GM23338 (cell line): ENCODE results near the gene FAM76A. TPM values are rescaled to one million over a fixed set of nuclear protein-coding genes. Genes with fewer than 3 reads are reported as not detected.

Source experiments
- ATAC-seq: fragments of 200-7000 bp; cut with Tn5 transposase; 3 replicates; pipeline ENCODE4 v1.9.1; 2020
- DNase-seq: peaks from one replicate; pipeline ENCODE4 v3.0.0-alpha.2; 2015; ENCODE audit warnings: low spot score
- H2AFZ ChIP-seq: fragments of 200-600 bp; sonication (generic); 2 replicates; pipeline ENCODE4 v1.8.0; 2016; ENCODE audit warnings: antibody characterized with exemption, mild to moderate bottlenecking, moderate library complexity
- H3F3A ChIP-seq: fragments of 200-600 bp; sonication (generic); replicated peaks from 2 replicates; pipeline ENCODE4 v1.8.0; 2017; ENCODE audit warnings: antibody characterized with exemption, mixed run types, low read depth
- H3K27ac ChIP-seq: fragments of 200-600 bp; sonication (generic); 2 replicates; pipeline ENCODE4 v1.6.1; 2016; ENCODE audit warnings: low read depth
- H3K27me3 ChIP-seq: fragments of 200-600 bp; sonication (generic); 2 replicates; pipeline ENCODE4 v1.8.0; 2016; ENCODE audit warnings: mild to moderate bottlenecking, mixed run types, moderate library complexity; ENCODE audit not compliant: insufficient read depth
- H3K36me3 ChIP-seq: fragments of 200-600 bp; sonication (generic); 2 replicates; pipeline ENCODE4 v1.8.0; 2016; ENCODE audit warnings: mild to moderate bottlenecking; ENCODE audit not compliant: insufficient read depth
- H3K4me1 ChIP-seq: fragments of 200-600 bp; sonication (generic); 2 replicates; pipeline ENCODE4 v1.8.0; 2016; ENCODE audit warnings: mild to moderate bottlenecking, moderate library complexity; ENCODE audit not compliant: insufficient read depth
- H3K4me2 ChIP-seq: fragments of 200-600 bp; sonication (generic); 2 replicates; pipeline ENCODE4 v1.7.1; 2017; ENCODE audit warnings: mixed run types
- H3K4me3 ChIP-seq: fragments of 200-600 bp; sonication (generic); 2 replicates; pipeline ENCODE4 v1.6.1; 2016; ENCODE audit warnings: mixed run types
- H3K79me2 ChIP-seq: fragments of 200-600 bp; sonication (generic); replicated peaks from 2 replicates; pipeline ENCODE4 v1.8.0; 2017; ENCODE audit warnings: mild to moderate bottlenecking; ENCODE audit not compliant: insufficient read depth
- H3K9me2 ChIP-seq: fragments of 200-600 bp; sonication (generic); 2 replicates; pipeline ENCODE4 v1.8.0; 2017; ENCODE audit not compliant: insufficient read depth
- H4K20me1 ChIP-seq: fragments of 200-600 bp; sonication (generic); replicated peaks from 2 replicates; pipeline ENCODE4 v1.8.0; 2017; ENCODE audit warnings: mild to moderate bottlenecking; ENCODE audit not compliant: insufficient read depth
- H3K27ac Mint-ChIP-seq: 2 replicates; pipeline ENCODE4 v1.8.0; 2020; ENCODE audit warnings: inconsistent platforms, mild to moderate bottlenecking, moderate library complexity, mixed read lengths
- H3K27me3 Mint-ChIP-seq: 3 replicates; pipeline ENCODE4 v1.8.0; 2022; ENCODE audit warnings: low read depth, mild to moderate bottlenecking, moderate library complexity, mixed read lengths, inconsistent platforms; ENCODE audit not compliant: insufficient read depth, poor library complexity
- H3K36me3 Mint-ChIP-seq: 3 replicates; pipeline ENCODE4 v1.8.0; 2021; ENCODE audit warnings: low read depth, mild to moderate bottlenecking, inconsistent platforms, moderate library complexity, mixed read lengths
- H3K4me1 Mint-ChIP-seq: 3 replicates; pipeline ENCODE4 v1.8.0; 2020; ENCODE audit warnings: mild to moderate bottlenecking, inconsistent platforms, mixed read lengths
- H3K4me3 Mint-ChIP-seq: 3 replicates; pipeline ENCODE4 v1.8.0; 2021; ENCODE audit warnings: moderate library complexity, mild to moderate bottlenecking, inconsistent platforms, mixed read lengths
- H3K9me3 Mint-ChIP-seq: 3 replicates; pipeline ENCODE4 v1.8.0; 2020; ENCODE audit warnings: moderate library complexity, mild to moderate bottlenecking, inconsistent platforms, mixed read lengths
- CREB1 ChIP-seq: fragments of 250-450 bp; sonication (Bioruptor Pico); IDR thresholded peaks from 2 replicates; pipeline ENCODE4 v1.5.0; 2020; ENCODE audit warnings: low read depth, mild to moderate bottlenecking, moderate library complexity
- CTCF ChIP-seq, 2 experiments: fragments of 200-600 bp in 1 of 2; sonication (generic) in 1 of 2; conservative IDR thresholded peaks; 2 replicates each; pipeline versions ENCODE4 v1.5.1 to v1.6.1; 2016 to 2017; ENCODE audit warnings: antibody characterized with exemption in 2 of 2, low read depth in 2 of 2, mild to moderate bottlenecking in 2 of 2, moderate library complexity in 1 of 2
- EZH2 ChIP-seq: fragments of 200-600 bp; sonication (generic); IDR thresholded peaks from one replicate; pipeline ENCODE4 v1.8.0; 2017; ENCODE audit warnings: antibody characterized with exemption, mild to moderate bottlenecking, low read depth; ENCODE audit not compliant: unreplicated experiment
- EZH2phosphoT487 ChIP-seq: fragments of 200-600 bp; sonication (generic); IDR thresholded peaks from one replicate; pipeline ENCODE4 v1.8.1; 2018; ENCODE audit warnings: antibody characterized with exemption; ENCODE audit not compliant: unreplicated experiment
- JUNB ChIP-seq: IDR thresholded peaks from one replicate; pipeline ENCODE4 v1.6.1; 2016; ENCODE audit warnings: antibody characterized with exemption; ENCODE audit not compliant: unreplicated experiment
- NANOG ChIP-seq: IDR thresholded peaks from 2 replicates; pipeline ENCODE4 v1.6.1; 2016; ENCODE audit warnings: antibody characterized with exemption, borderline replicate concordance
- POLR2AphosphoS5 ChIP-seq: IDR thresholded peaks from 2 replicates; pipeline ENCODE4 v1.6.1; 2016; ENCODE audit warnings: antibody characterized with exemption, low read depth
- REST ChIP-seq: IDR thresholded peaks from one replicate; pipeline ENCODE4 v1.6.1; 2018; ENCODE audit warnings: antibody characterized with exemption; ENCODE audit not compliant: unreplicated experiment
- STAT1 ChIP-seq: IDR thresholded peaks from one replicate; pipeline ENCODE4 v1.6.1; 2016; ENCODE audit warnings: antibody characterized with exemption; ENCODE audit not compliant: unreplicated experiment
- ZNF331 ChIP-seq: fragments of 250-450 bp; sonication (Bioruptor Pico); IDR thresholded peaks from 2 replicates; pipeline ENCODE4 v1.5.0; 2020; ENCODE audit warnings: low read depth, mild to moderate bottlenecking, moderate library complexity
- ZNF462 ChIP-seq: fragments of 250-450 bp; sonication (Bioruptor Pico); IDR thresholded peaks from 2 replicates; pipeline ENCODE4 v1.5.0; 2020; ENCODE audit warnings: mild to moderate bottlenecking, moderate library complexity
- polyA plus RNA-seq: library from polyadenylated mRNA; unstranded; fragments of >200 nt; fragmentation: Nextera tagmentation; extraction: Ambion mirVana; gene quantifications from 2 replicates; pipeline ENCODE4 v1.2.1, GENCODE V29; 2016
- total RNA-seq: library from RNA; depleted of rRNA; stranded (reverse); fragments of >200 nt; shearing (Covaris generic); gene quantifications from 2 replicates; pipeline ENCODE4 v1.2.3, GENCODE V29; 2014

FAM76A gene
- total and polyA plus RNA-seq, 2 experiments from 2014 or later, result 12.5 to 13.8 TPM

- no peak for TF ChIP-seq REST
Observed at GRCh38 chr1:27704958-27705357, 20.8 kb upstream of the FAM76A start (continued).

- no peaks in the 10 kb centered on the region for H3K9me2 ChIP-seq
- peaks cover 24% of the 10 kb centered on the region; the same call in 2 of the 3 replicates for H3K9me3 Mint-ChIP-seq
- DNase-seq (no peak), ATAC-seq (no peak)
- no peak overlapping the region for H3K27ac Mint-ChIP-seq
- no peaks in the 10 kb centered on the region for H3F3A ChIP-seq
- peaks cover 7% of the 10 kb centered on the region; the same call in 2 of the 3 replicates for H3K36me3 Mint-ChIP-seq
- H2AFZ ChIP-seq, result no peak overlapping the region
- H3K4me3 Mint-ChIP-seq, result no peak overlapping the region
- H3K27ac ChIP-seq, result no peak overlapping the region
- H3K4me3 ChIP-seq, result no peak overlapping the region
- H4K20me1 ChIP-seq, result no peaks in the 10 kb centered on the region
- H3K27me3 ChIP-seq, result no peaks in the 10 kb centered on the region
- no peaks in the 10 kb centered on the region for H3K4me1 Mint-ChIP-seq
- H3K36me3 ChIP-seq, result 0 out of 2 replicates have a peak, but pooled peaks cover 3% of the 10 kb centered on the region
- H3K4me2 ChIP-seq, result no peak overlapping the region
- H3K27me3 Mint-ChIP-seq, result peaks cover 5% of the 10 kb centered on the region
- no peaks in the 10 kb centered on the region for H3K79me2 ChIP-seq
- H3K4me1 ChIP-seq, result no peaks in the 10 kb centered on the region
- TF ChIP-seq EZH2, result no peak
- no peak for TF ChIP-seq ZNF462 (CRISPR knock-in tag)
- no peak for TF ChIP-seq ZNF331 (CRISPR knock-in tag)
- TF ChIP-seq STAT1, result no peak
- no peak for TF ChIP-seq EZH2phosphoT487
- TF ChIP-seq JUNB, result no peak
- no peak for TF ChIP-seq CTCF (conservative IDR thresholded peaks at IDR 0.05; ENCODE audit: low read depth in 2 of 2)
- TF ChIP-seq CREB1 (CRISPR knock-in tag), result no peak
- TF ChIP-seq POLR2AphosphoS5, result no peak
- TF ChIP-seq NANOG, result no peak
Observed at GRCh38 chr1:27705545-27705944, 20.2 kb upstream of the FAM76A start.
